SK-N-SH treated with all-trans-retinoic acid at 6 μM for 48 hours (cell line): ENCODE data around the gene EIF6.

Experiments used
- ARNTL ChIP-seq: fragments of 450-650 bp; formaldehyde crosslinking; IDR thresholded peaks from 2 replicates; pipeline ENCODE4 v1.5.0; 2020; ENCODE audit warnings: low read depth, mild to moderate bottlenecking, moderate library complexity, borderline replicate concordance
- PPARA ChIP-seq: fragments of 250-450 bp; sonication (Bioruptor Pico); IDR thresholded peaks from 2 replicates; pipeline ENCODE4 v1.5.0; 2020; ENCODE audit warnings: mild to moderate bottlenecking, borderline replicate concordance
- RARB ChIP-seq: fragments of 250-450 bp; sonication (Bioruptor Pico); IDR thresholded peaks from 2 replicates; pipeline ENCODE4 v1.8.0; 2021; ENCODE audit warnings: mild to moderate bottlenecking, moderate library complexity
- SNAI2 ChIP-seq: fragments of 250-450 bp; sonication (Bioruptor Pico); IDR thresholded peaks from 2 replicates; pipeline ENCODE4 v1.5.0; 2020; ENCODE audit warnings: mild to moderate bottlenecking, moderate library complexity
- ZFP30 ChIP-seq: fragments of 450-650 bp; formaldehyde crosslinking; IDR thresholded peaks from 2 replicates; pipeline ENCODE4 v1.5.0; 2022; ENCODE audit warnings: mild to moderate bottlenecking, moderate library complexity
- TF ChIP-seq, protein P1 (sequence below): fragments of 250-450 bp; sonication (Bioruptor Pico); IDR thresholded peaks from 2 replicates; pipeline ENCODE4 v1.8.0; 2020; ENCODE audit warnings: mild to moderate bottlenecking, moderate library complexity, borderline replicate concordance
- TF ChIP-seq, protein P2 (sequence below): fragments of 250-450 bp; sonication (Bioruptor Pico); IDR thresholded peaks from 2 replicates; pipeline ENCODE4 v1.5.1; 2020; ENCODE audit warnings: low read depth, mild to moderate bottlenecking, moderate library complexity

DNA sequence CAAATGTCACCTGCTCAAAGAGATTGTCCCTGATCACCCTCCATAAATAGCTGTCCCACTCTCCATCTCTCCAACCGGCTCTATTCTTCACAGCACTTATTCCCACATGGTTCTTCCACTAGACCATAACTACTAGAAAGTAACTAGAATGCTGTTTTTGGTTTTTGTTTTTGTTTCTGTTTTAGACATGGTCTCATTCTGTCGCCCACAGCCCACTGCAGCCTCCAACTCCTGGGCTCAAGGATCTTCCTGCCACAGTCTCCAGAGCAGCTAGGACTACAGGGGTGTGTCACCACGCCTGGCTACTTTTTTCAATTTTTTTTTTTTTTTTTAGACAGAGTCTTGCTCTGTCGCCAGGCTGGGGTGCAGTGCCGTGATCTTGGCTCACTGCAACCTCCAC lies 45.8 kb downstream of the EIF6 start:
- TF ChIP-seq RARB (CRISPR knock-in tag) (no peak), ZFP30 (CRISPR knock-in tag) (no peak), PPARA (CRISPR knock-in tag) (no peak), SNAI2 (CRISPR knock-in tag) (no peak), ARNTL (CRISPR knock-in tag) (no peak)
- TF ChIP-seq, protein P1, sequence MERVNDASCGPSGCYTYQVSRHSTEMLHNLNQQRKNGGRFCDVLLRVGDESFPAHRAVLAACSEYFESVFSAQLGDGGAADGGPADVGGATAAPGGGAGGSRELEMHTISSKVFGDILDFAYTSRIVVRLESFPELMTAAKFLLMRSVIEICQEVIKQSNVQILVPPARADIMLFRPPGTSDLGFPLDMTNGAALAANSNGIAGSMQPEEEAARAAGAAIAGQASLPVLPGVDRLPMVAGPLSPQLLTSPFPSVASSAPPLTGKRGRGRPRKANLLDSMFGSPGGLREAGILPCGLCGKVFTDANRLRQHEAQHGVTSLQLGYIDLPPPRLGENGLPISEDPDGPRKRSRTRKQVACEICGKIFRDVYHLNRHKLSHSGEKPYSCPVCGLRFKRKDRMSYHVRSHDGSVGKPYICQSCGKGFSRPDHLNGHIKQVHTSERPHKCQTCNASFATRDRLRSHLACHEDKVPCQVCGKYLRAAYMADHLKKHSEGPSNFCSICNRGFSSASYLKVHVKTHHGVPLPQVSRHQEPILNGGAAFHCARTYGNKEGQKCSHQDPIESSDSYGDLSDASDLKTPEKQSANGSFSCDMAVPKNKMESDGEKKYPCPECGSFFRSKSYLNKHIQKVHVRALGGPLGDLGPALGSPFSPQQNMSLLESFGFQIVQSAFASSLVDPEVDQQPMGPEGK (CRISPR knock-in tag) = no peak
- TF ChIP-seq, protein P2, sequence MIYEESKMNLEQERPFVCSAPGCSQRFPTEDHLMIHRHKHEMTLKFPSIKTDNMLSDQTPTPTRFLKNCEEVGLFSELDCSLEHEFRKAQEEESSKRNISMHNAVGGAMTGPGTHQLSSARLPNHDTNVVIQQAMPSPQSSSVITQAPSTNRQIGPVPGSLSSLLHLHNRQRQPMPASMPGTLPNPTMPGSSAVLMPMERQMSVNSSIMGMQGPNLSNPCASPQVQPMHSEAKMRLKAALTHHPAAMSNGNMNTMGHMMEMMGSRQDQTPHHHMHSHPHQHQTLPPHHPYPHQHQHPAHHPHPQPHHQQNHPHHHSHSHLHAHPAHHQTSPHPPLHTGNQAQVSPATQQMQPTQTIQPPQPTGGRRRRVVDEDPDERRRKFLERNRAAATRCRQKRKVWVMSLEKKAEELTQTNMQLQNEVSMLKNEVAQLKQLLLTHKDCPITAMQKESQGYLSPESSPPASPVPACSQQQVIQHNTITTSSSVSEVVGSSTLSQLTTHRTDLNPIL (CRISPR knock-in tag) = no peak
